ENCODE measurements around the gene CDC26.

Gene CDC26

GRCh38 chr9:113309204-113309813 lies 33.9 kb upstream of the CDC26 start:
- no peak overlapping the region for H2AFZ ChIP-seq (ENCODE audit: low read depth, low read length, severe bottlenecking)
- no peaks in the 10 kb centered on the region for H3K27me3 ChIP-seq (ENCODE audit: low read length)
- H3K79me2 ChIP-seq (ENCODE audit: insufficient read depth, low read length) = no peaks in the 10 kb centered on the region
- TF ChIP-seq CTCF (IDR thresholded peaks at IDR 0.05; ENCODE audit: insufficient read depth, low read length, poor library complexity, severe bottlenecking) (peak; percentile 63), EZH2phosphoT487 (conservative IDR thresholded peaks at IDR 0.05; ENCODE audit: low read length) (no peak)
- no peaks in the 10 kb centered on the region for H3K36me3 ChIP-seq (ENCODE audit: low read length)
- H3K9me2 ChIP-seq (replicated peaks; ENCODE audit: insufficient read depth, low read length) = no peaks in the 10 kb centered on the region
- no peak overlapping the region for H3K9ac ChIP-seq (ENCODE audit: low read length)
- H4K20me1 ChIP-seq (ENCODE audit: low read depth, low read length) = no peaks in the 10 kb centered on the region
- H3K27ac ChIP-seq (ENCODE audit: low read depth, low read length) = no peak overlapping the region
- H3K9me3 ChIP-seq (ENCODE audit: insufficient read depth, low read length) = no peaks in the 10 kb centered on the region
- no peaks in the 10 kb centered on the region for H3F3A ChIP-seq (ENCODE audit: insufficient read depth)
- no peak overlapping the region for H3K4me3 ChIP-seq (ENCODE audit: insufficient read depth, low read length, poor library complexity, severe bottlenecking)
- no peak overlapping the region for H3K4me2 ChIP-seq (ENCODE audit: low read depth, low read length, poor library complexity, severe bottlenecking)

- no peaks in the 10 kb centered on the region for H3K27me3 ChIP-seq (ENCODE audit: low read length)
- H3K4me3 ChIP-seq (ENCODE audit: insufficient read depth, low read length, poor library complexity, severe bottlenecking) = no peak overlapping the region
- no peaks in the 10 kb centered on the region for H3K79me2 ChIP-seq (ENCODE audit: insufficient read depth, low read length)
- no peaks in the 10 kb centered on the region for H4K20me1 ChIP-seq (ENCODE audit: low read depth, low read length)
- H3K4me2 ChIP-seq (ENCODE audit: low read depth, low read length, poor library complexity, severe bottlenecking) = no peak overlapping the region
- TF ChIP-seq CTCF (IDR thresholded peaks at IDR 0.05; ENCODE audit: insufficient read depth, low read length, poor library complexity, severe bottlenecking) = no peak
- TF ChIP-seq EZH2phosphoT487 (conservative IDR thresholded peaks at IDR 0.05; ENCODE audit: low read length) = no peak
- H3K9me2 ChIP-seq (replicated peaks; ENCODE audit: insufficient read depth, low read length) = no peaks in the 10 kb centered on the region
- H2AFZ ChIP-seq (ENCODE audit: low read depth, low read length, severe bottlenecking) = no peak overlapping the region
- H3K9ac ChIP-seq (ENCODE audit: low read length) = no peak overlapping the region
- no peaks in the 10 kb centered on the region for H3K36me3 ChIP-seq (ENCODE audit: low read length)
- no peaks in the 10 kb centered on the region for H3F3A ChIP-seq (ENCODE audit: insufficient read depth)
- no peaks in the 10 kb centered on the region for H3K9me3 ChIP-seq (ENCODE audit: insufficient read depth, low read length)
- no peak overlapping the region for H3K27ac ChIP-seq (ENCODE audit: low read depth, low read length)
Observed at GRCh38 chr9:113307396-113307975, 32.1 kb upstream of the CDC26 start.

- no peaks in the 10 kb centered on the region for H3K79me2 ChIP-seq (ENCODE audit: insufficient read depth, low read length)
- no peak overlapping the region for H3K27ac ChIP-seq (ENCODE audit: low read depth, low read length)
- no peak overlapping the region for H3K4me3 ChIP-seq (ENCODE audit: insufficient read depth, low read length, poor library complexity, severe bottlenecking)
- H3K36me3 ChIP-seq (ENCODE audit: low read length) = no peaks in the 10 kb centered on the region
- H3F3A ChIP-seq (ENCODE audit: insufficient read depth) = no peaks in the 10 kb centered on the region
- H3K9me2 ChIP-seq (replicated peaks; ENCODE audit: insufficient read depth, low read length) = no peaks in the 10 kb centered on the region
- no peak overlapping the region for H2AFZ ChIP-seq (ENCODE audit: low read depth, low read length, severe bottlenecking)
- no peak overlapping the region for H3K4me2 ChIP-seq (ENCODE audit: low read depth, low read length, poor library complexity, severe bottlenecking)
- no peak overlapping the region for H3K9ac ChIP-seq (ENCODE audit: low read length)
- no peaks in the 10 kb centered on the region for H3K9me3 ChIP-seq (ENCODE audit: insufficient read depth, low read length)
- no peaks in the 10 kb centered on the region for H3K27me3 ChIP-seq (ENCODE audit: low read length)
- TF ChIP-seq EZH2phosphoT487 (conservative IDR thresholded peaks at IDR 0.05; ENCODE audit: low read length) (no peak), CTCF (IDR thresholded peaks at IDR 0.05; ENCODE audit: insufficient read depth, low read length, poor library complexity, severe bottlenecking) (no peak)
- no peaks in the 10 kb centered on the region for H4K20me1 ChIP-seq (ENCODE audit: low read depth, low read length)
Observed at GRCh38 chr9:113306566-113306965, 31.2 kb upstream of the CDC26 start.

Measured in SU-DHL-6 (cell line).